Hepatocyte (in vitro differentiated cells): ENCODE measurements around the gene SLMAP.
"Not testable (repeated sequence)": the region's sequence is repeated elsewhere in the genome, so short reads cannot be mapped to it uniquely, and the experiment has no call there.

Experiments
- EZH2 ChIP-seq: fragments of 200-600 bp; sonication (generic); IDR thresholded peaks from 2 replicates; pipeline ENCODE4 v1.6.1; 2016; ENCODE audit warnings: antibody characterized with exemption, mild to moderate bottlenecking, borderline replicate concordance
- EZH2phosphoT487 ChIP-seq: fragments of 200-600 bp; sonication (generic); IDR thresholded peaks from one replicate; pipeline ENCODE4 v1.6.1; 2018; ENCODE audit warnings: antibody characterized with exemption, mild to moderate bottlenecking, low read depth, moderate library complexity; ENCODE audit not compliant: unreplicated experiment, severe bottlenecking
- TF ChIP-seq, protein P1 (sequence below): fragments of 200-600 bp; sonication (generic); IDR thresholded peaks from 2 replicates; pipeline ENCODE4 v1.5.1; 2016; ENCODE audit warnings: antibody characterized with exemption, mild to moderate bottlenecking; ENCODE audit not compliant: poor library complexity

- TF ChIP-seq, protein P1, sequence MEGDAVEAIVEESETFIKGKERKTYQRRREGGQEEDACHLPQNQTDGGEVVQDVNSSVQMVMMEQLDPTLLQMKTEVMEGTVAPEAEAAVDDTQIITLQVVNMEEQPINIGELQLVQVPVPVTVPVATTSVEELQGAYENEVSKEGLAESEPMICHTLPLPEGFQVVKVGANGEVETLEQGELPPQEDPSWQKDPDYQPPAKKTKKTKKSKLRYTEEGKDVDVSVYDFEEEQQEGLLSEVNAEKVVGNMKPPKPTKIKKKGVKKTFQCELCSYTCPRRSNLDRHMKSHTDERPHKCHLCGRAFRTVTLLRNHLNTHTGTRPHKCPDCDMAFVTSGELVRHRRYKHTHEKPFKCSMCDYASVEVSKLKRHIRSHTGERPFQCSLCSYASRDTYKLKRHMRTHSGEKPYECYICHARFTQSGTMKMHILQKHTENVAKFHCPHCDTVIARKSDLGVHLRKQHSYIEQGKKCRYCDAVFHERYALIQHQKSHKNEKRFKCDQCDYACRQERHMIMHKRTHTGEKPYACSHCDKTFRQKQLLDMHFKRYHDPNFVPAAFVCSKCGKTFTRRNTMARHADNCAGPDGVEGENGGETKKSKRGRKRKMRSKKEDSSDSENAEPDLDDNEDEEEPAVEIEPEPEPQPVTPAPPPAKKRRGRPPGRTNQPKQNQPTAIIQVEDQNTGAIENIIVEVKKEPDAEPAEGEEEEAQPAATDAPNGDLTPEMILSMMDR = not testable (repeated sequence)
- TF ChIP-seq EZH2phosphoT487, EZH2: not testable (repeated sequence)
Measured at GRCh38 chr3:57884436-57884835, 128.3 kb downstream of the SLMAP start.
